GM21825 (cell line): Measurements from ENCODE around the gene ARHGEF10L.

Experiments
- ATAC-seq: cut with Tn5 transposase; IDR thresholded peaks from one replicate; pipeline ENCODE4 v1.9.1; 2021; ENCODE audit warnings: mild to moderate bottlenecking, moderate library complexity; ENCODE audit not compliant: unreplicated experiment

The ARHGEF10L gene

DNA sequence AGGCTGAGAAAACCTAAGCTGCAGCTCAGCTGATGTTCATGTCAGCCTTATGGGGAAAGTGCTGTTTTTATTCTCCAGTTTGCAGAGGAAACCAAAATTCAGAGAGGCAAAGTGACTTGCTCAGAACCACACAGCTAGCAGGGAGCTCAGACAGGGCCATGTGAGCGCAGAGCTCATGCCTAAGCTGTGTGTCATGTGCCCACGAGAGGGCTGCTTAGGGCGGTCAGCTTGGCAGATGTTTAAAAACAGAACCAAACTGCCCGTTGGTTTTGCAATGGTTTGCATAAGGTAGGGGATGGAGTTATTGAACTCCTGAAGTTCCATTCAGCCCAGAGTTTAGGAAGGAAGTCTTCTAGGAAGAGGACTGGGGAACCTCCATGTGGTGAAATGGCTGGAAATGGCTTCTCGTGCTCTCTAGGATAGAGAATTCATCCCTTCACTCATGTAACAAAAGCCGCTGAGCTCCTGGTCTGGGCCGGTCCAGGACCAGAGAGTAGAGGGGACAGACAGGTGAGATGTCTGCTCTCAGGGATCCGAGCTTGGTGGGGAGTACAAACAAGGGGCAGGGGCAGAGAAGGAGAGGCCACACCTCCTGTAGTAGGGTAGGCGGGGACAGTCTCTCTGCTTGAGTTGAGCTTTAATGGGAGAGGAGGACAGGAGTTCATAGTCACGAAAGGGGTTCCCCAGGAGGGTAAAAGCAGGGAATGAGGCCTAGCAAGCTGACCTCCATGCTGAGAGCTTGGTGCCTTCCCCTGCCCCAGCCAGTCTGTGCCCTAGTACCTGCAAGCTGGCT is 46.9 kb downstream of the ARHGEF10L start:
- no peak for ATAC-seq

DNA sequence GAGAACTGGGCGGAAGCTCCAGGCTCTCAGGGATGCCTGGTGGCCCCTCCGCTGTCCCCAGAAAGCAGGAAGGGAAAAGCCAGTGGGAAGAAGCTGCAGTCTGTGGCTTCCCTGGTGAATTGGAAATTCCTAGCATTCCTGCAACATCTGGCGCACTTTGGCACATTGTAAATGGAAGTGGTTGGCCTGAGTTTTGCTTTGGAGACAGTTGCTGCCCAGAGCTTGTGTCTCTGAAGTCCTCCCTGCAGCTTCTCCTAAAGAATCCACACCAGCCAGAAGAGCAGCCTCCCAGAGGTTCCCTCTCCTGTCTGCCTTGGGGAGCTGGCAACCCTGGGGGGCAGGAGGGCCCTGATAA is 48.2 kb downstream of the ARHGEF10L start:
- ATAC-seq = no peak

GRCh38 chr1:17588048-17588871 is 48.8 kb downstream of the ARHGEF10L start:
- no peak for ATAC-seq

DNA sequence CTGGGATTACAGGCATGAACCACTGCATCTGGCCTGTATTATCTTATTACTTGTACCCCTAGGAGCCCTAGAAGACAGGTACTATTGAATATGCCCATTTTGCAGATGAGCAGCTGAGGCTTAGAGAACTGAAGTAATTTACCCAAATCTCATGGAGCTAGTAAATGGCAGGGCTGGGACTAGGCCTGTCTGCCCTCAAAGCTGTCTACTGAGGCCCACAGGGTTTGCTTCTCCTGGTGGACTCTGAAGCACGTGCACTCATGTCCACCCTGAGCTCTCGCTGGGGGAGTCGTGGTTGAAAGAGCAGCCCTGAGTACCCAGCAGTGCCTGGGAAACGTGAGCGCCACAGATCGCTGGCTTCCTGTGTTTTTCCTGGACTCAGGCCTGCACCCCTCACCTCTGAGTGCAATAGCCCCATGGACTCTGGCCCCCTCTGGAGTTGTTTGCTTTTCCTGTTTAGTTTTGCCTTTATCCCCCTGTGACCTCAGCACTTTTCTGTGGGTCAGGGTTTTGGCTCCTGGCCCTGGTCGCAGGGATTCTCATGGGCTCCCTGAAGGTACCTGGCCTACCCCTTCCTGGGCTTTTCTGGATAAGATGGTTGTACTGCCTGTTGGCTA is 52.4 kb downstream of the ARHGEF10L start:
- no peak for ATAC-seq

GRCh38 chr1:17594026-17594425 is 54.5 kb downstream of the ARHGEF10L start:
- no peak for ATAC-seq

- no peak for ATAC-seq
Observed at GRCh38 chr1:17594690-17595601, 55.4 kb downstream of the ARHGEF10L start.

- ATAC-seq = no peak
Observed at GRCh38 chr1:17595602-17595925, 56.1 kb downstream of the ARHGEF10L start.

- ATAC-seq = no peak
Observed at GRCh38 chr1:17596186-17596585, 56.7 kb downstream of the ARHGEF10L start.

DNA sequence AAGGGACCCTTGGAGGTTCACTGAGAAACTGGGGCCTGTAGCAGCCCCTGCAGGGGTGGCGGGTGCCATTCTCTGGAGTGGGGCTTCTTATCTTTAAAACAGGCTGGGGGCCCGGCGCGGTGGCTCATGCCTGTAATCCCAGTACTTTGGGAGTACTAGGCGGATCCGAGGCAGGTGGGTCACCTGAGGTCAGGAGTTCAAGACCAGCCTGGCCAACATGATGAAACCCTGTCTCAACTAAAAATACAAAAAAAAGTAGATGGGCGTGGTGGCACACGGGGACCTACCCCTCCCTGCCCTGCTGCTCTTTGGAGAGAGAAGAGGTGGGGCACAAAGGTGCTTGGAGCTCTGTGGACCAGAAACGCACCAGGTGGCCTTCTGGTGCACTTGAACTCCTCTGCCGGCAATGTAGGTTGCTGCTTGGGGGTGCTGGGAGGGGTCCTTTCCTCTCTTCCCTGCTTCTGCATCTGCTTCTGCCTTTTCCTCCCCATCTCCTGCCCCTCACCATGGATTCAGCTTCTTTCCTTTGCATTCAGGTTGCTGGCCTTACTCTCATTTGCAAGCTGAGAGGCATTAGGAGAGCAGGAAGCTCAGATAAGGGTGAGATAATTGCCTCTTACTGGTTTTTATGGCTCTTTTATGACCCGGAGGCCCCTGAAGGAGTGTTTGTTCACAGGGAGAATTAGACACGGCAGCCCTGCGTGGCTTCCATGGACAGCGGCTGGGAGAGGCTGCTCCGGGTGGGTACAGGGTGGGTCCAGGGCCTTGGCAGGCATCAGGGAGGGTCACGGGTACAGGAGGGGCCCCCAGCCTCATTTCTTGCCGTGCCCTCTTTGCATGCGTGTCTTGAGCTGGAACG is 57.4 kb downstream of the ARHGEF10L start:
- ATAC-seq = no peak

DNA sequence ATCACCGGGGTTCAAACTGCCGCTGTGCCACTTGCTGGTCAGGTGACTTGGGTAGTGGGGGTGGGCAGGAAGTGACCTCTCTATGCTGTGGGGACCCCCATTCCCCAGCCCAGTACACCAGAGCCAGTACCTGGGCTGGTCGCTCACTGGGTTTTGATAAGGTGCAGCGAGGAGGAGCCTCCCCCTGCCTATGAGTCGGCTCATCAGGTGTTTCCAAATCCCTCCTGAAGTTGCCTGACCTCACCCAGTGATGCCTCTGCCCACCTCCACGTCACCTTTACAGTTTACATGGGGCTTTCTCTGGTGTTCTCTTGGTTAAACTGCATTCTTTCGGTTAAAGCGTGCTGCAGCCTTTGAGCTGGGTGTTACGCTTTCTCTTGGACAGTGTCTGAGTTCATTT is 58.2 kb downstream of the ARHGEF10L start:
- no peak for ATAC-seq

- ATAC-seq = no peak
Observed at GRCh38 chr1:17598251-17598650, 58.8 kb downstream of the ARHGEF10L start.

DNA sequence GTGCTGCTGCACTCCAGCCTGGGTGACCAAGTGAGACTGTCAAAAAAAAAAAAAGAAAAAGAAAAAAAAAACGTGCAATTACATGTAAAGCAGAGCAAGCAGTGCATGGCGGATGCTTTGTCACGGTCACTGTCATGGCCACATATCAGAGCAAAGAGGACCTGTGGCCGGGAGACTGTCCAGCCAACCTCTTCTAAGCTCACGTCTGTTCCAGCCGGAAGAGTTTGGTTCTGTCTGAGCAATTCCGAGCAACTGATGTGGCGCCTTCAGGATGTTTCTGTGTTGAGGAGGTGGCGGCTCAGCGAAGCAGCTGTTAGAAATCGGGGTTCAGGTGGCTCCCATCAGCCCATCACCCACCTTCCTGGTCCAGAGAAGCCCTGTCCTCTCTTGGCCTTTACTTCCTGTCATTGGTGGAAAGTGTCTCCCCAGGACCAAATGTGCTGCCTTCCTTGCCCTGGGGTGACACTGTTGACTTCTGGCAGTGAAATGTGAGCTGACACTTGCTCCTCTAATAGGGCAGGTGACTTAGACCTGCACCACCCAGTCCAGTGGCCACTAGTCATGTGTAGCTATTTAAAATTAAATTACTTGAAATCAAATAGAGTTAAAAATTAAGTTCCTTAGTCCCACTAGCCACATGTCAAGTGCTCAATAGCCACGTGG is 59.9 kb downstream of the ARHGEF10L start:
- no peak for ATAC-seq

GRCh38 chr1:17599954-17600300 is 60.4 kb downstream of the ARHGEF10L start:
- no peak for ATAC-seq

DNA sequence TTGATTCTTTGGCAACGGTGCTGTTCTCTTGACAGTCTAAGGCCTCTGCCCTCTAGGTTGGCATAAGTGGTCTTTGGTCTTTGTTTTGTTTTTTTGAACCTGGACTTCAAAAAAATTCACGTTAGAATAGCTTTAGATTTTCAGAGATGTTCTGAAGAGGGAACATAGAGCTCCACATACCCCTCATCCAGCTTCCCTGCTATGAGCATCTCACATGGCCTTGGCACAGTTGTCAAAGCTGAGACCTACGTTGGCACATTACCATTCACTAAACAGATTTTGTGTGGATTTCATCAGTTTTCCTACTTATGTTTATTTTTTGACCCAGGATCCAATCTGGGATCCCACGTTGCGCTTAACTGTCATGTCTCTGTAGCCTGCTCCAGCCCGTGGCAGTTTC is 60.8 kb downstream of the ARHGEF10L start:
- no peak for ATAC-seq

GRCh38 chr1:17601643-17602382 is 62.3 kb downstream of the ARHGEF10L start:
- no peak for ATAC-seq

GRCh38 chr1:17603091-17603841 is 63.8 kb downstream of the ARHGEF10L start:
- ATAC-seq = no peak

DNA sequence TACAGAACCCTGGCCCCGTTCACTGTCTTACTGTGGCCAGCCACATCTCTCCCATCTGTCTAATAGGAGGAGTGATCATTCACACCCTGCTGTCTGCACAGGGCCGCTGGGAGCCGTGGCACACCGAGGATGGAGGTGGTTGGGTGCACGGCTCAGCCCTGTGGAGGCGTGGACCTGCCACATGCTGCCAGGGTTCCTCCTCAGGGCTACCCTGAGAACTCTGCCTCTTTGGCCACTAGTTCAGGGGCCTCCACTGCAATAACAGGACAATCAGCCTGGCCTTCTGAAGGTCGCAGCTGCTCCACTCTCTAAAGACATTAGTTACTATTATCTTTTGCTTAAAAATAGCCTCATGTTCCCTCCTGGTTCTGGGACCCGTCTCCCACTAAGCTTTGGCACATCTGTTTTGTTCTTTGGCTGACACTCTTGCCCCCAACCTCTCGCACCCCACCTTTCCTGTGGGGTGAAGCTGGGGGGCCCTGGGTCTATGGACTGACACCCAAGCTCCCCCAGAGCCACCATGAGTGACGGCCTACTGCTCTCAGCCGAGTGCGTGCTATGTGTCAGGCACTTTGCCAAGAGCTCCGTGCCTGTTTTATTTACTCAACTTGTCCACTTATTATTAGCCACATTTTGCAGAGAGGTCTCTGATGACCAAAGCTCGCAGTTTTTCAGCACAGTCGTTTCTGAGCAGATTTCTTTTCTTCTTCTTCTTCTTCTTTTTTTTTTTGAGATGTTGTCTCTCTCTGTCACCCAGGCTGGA is 66.3 kb downstream of the ARHGEF10L start:
- no peak for ATAC-seq
